Endothelial cell of umbilical vein (primary cell): ENCODE data around the gene MYMK.

Experiments
- GATA2 ChIP-seq: IDR thresholded peaks from 2 replicates; pipeline ENCODE4 v1.7.0; 2011; ENCODE audit warnings: low read depth, mild to moderate bottlenecking, moderate library complexity, mixed read lengths, low read length; ENCODE audit not compliant: insufficient read length, insufficient read depth
- POLR2A ChIP-seq: IDR thresholded peaks from 2 replicates; pipeline ENCODE4 v1.6.1; 2012; ENCODE audit warnings: low read depth, mild to moderate bottlenecking, control low read depth, low read length
- POLR2AphosphoS5 ChIP-seq: IDR thresholded peaks from 2 replicates; pipeline ENCODE4 v1.6.1; 2012; ENCODE audit warnings: low read depth, mild to moderate bottlenecking, control low read depth, low read length, moderate library complexity; ENCODE audit not compliant: insufficient read depth
- TF ChIP-seq, protein P1 (sequence below), 2 donors: IDR thresholded peaks; 1 replicate in 1 of 2; 2 replicates in 1 of 2; pipeline ENCODE4 v1.5.1; 2011; ENCODE audit warnings: low read length in 2 of 2, mild to moderate bottlenecking in 2 of 2, moderate library complexity in 2 of 2, control low read depth in 1 of 2, inconsistent platforms in 1 of 2, low read depth in 1 of 2; ENCODE audit not compliant: insufficient read depth in 1 of 2; ENCODE audit errors: extremely low read depth in 1 of 2

DNA sequence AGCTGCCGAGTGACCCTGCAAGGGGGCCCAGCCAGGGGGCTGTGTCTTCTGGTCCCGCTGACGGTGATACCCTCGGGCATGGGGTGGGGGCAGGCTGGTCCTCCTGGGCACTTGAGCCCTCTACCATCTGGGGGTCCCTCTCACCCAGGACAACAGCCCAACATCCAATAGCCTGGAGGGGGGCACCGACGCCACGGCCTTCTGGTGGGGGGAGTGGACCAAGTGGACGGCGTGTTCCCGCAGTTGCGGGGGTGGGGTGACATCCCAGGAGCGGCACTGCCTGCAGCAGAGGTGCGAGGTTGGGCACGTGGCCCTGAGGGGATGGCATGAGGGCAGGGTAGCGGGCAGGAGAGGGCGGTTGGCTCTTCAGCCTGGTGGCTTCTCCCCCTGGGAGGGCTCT, 12.5 kb upstream of the MYMK start:
- TF ChIP-seq POLR2A (no peak), POLR2AphosphoS5 (no peak), GATA2 (no peak)
- TF ChIP-seq, protein P1, sequence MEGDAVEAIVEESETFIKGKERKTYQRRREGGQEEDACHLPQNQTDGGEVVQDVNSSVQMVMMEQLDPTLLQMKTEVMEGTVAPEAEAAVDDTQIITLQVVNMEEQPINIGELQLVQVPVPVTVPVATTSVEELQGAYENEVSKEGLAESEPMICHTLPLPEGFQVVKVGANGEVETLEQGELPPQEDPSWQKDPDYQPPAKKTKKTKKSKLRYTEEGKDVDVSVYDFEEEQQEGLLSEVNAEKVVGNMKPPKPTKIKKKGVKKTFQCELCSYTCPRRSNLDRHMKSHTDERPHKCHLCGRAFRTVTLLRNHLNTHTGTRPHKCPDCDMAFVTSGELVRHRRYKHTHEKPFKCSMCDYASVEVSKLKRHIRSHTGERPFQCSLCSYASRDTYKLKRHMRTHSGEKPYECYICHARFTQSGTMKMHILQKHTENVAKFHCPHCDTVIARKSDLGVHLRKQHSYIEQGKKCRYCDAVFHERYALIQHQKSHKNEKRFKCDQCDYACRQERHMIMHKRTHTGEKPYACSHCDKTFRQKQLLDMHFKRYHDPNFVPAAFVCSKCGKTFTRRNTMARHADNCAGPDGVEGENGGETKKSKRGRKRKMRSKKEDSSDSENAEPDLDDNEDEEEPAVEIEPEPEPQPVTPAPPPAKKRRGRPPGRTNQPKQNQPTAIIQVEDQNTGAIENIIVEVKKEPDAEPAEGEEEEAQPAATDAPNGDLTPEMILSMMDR (IDR thresholded peaks at IDR 0.05; ENCODE audit: extremely low read depth in 1 of 2, insufficient read depth in 1 of 2, low read depth in 1 of 2, low read length in 2 of 2), result no peak
